GM12873 (cell line): Measurements from ENCODE around the gene CYLD.

Experiments used
- TF ChIP-seq, protein P1 (sequence below): IDR thresholded peaks from 2 replicates; pipeline ENCODE4 v1.5.1; 2012; ENCODE audit warnings: low read depth, mild to moderate bottlenecking, moderate library complexity, low read length, control low read depth; ENCODE audit not compliant: insufficient read depth; ENCODE audit errors: missing control alignments

The CYLD gene

DNA sequence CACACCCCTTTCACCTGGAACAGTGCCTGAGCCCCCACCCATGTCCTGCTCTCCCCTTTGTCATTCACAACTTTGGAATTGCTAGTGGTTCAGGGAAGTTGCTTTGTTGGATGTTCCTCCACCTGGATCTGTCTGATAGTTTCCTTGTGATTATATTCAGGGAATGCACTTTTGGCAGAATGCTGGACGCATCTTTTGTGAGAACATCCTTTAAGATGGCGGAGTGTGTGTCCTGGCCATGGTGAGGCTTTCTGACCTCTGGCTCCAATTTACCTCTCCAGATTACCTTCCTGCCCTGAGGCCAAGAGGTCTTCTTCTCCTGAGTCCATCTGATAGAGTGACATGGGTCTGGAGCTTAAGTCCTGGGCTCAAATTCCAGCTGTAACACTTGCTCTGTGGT, 104.6 kb downstream of the CYLD start:
- TF ChIP-seq, protein P1, sequence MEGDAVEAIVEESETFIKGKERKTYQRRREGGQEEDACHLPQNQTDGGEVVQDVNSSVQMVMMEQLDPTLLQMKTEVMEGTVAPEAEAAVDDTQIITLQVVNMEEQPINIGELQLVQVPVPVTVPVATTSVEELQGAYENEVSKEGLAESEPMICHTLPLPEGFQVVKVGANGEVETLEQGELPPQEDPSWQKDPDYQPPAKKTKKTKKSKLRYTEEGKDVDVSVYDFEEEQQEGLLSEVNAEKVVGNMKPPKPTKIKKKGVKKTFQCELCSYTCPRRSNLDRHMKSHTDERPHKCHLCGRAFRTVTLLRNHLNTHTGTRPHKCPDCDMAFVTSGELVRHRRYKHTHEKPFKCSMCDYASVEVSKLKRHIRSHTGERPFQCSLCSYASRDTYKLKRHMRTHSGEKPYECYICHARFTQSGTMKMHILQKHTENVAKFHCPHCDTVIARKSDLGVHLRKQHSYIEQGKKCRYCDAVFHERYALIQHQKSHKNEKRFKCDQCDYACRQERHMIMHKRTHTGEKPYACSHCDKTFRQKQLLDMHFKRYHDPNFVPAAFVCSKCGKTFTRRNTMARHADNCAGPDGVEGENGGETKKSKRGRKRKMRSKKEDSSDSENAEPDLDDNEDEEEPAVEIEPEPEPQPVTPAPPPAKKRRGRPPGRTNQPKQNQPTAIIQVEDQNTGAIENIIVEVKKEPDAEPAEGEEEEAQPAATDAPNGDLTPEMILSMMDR, result no peak

- TF ChIP-seq, protein P1, result no peak
Measured at GRCh38 chr16:50847166-50847565, 105.3 kb downstream of the CYLD start.

- TF ChIP-seq, protein P1, result no peak
Measured at GRCh38 chr16:50848755-50849514, 107.0 kb downstream of the CYLD start.
